Measurements from ENCODE around the gene KCND2. TPM values are rescaled to one million over a fixed set of nuclear protein-coding genes. Genes with fewer than 3 reads are reported as not detected.

Gene KCND2
- total RNA-seq, 1 experiment from 2014 or later = 0.33 TPM

DNA sequence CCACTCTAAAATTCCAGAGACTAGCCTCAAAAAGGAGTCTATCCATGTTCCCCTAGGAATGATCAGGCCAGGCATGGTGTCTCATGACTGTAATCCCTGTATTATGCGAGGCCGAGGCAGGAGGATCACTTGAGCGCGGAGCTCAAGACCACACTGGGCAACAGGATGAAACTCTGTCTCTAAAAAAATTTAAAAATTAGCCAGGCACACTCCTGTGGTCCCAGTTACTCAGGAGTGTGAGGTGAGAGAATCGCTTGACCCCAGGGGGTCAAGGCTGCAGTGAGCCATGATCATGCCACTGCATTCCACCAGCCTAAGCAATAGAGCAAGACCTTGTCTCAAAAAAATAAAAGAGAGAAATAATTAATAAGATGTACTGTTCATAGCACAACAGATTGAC lies 256.8 kb downstream of the KCND2 start:
- Histone ChIP-seq H4K20me1 (ENCODE audit: low read length) (no peaks in the 10 kb centered on the region), H3K4me2 (ENCODE audit: low read length) (no peak overlapping the region), H3K9ac (ENCODE audit: low read length) (no peak overlapping the region), H3K79me2 (ENCODE audit: low read length) (no peaks in the 10 kb centered on the region), H3K4me3 (ENCODE audit: low read length) (no peak overlapping the region), H3K27ac (ENCODE audit: low read length) (no peak overlapping the region), H3K36me3 (ENCODE audit: low read depth, low read length) (no peaks in the 10 kb centered on the region), H3F3A (ENCODE audit: low read length, unreplicated experiment) (no peaks in the 10 kb centered on the region), H3K4me1 (ENCODE audit: insufficient read depth, low read length) (no peaks in the 10 kb centered on the region), H3K27me3 (ENCODE audit: low read length) (no peaks in the 10 kb centered on the region), H3K9me3 (ENCODE audit: low read length) (no peaks in the 10 kb centered on the region), H3K9me2 (replicated peaks; ENCODE audit: low read length) (no peaks in the 10 kb centered on the region), H2AFZ (ENCODE audit: low read length) (no peak overlapping the region)
- ChIA-PET POLR2A (ENCODE audit: unreplicated experiment) (no interaction called here), CTCF (no interaction called here)
- intact Hi-C loops (cut with micrococcal nuclease) = no loop called here
- TF ChIP-seq CTCF (conservative IDR thresholded peaks at IDR 0.05; ENCODE audit: low read depth, low read length) = no peak
- no peak for TF ChIP-seq EZH2 (IDR thresholded peaks at IDR 0.05; ENCODE audit: low read length, unreplicated experiment)
- no peak for TF ChIP-seq EZH2phosphoT487 (IDR thresholded peaks at IDR 0.05; ENCODE audit: borderline replicate concordance, low read length)
- DNase-seq = no peak
- no TSS peak for BruUV-seq (replicated peaks)
- no peak for ATAC-seq

DNA sequence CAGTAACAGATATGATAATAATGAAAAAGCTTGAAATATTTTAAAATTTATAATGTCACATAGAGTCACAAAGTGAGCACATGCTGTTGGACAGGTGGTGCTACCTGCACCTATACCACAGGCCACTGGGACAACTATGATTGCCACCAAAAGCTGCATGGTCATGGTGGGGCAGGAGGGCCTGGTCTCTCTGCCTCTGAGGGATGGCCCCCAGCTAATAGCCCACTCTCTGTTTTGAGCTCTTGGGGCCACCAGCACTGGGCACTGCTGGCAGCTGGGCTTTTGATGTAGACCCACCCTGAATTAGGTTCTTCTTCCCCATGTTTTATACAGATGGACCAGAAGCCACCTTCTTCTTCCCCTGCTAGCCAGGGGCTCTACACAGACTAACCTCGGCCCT lies 265.4 kb downstream of the KCND2 start:
- no peak overlapping the region for H3K4me2 ChIP-seq (ENCODE audit: low read length)
- H3K79me2 ChIP-seq (ENCODE audit: low read length) = no peaks in the 10 kb centered on the region
- H3K4me3 ChIP-seq (ENCODE audit: low read length) = no peak overlapping the region
- no peak for ATAC-seq
- H3K36me3 ChIP-seq (ENCODE audit: low read depth, low read length) = no peaks in the 10 kb centered on the region
- ChIA-PET POLR2A (ENCODE audit: unreplicated experiment) (no interaction called here), CTCF (no interaction called here)
- no peak for DNase-seq
- H3K9me3 ChIP-seq (ENCODE audit: low read length) = no peaks in the 10 kb centered on the region
- no peaks in the 10 kb centered on the region for H4K20me1 ChIP-seq (ENCODE audit: low read length)
- H3K27me3 ChIP-seq (ENCODE audit: low read length) = no peaks in the 10 kb centered on the region
- no TSS peak for BruUV-seq (replicated peaks)
- H3K9ac ChIP-seq (ENCODE audit: low read length) = no peak overlapping the region
- TF ChIP-seq EZH2phosphoT487 (IDR thresholded peaks at IDR 0.05; ENCODE audit: borderline replicate concordance, low read length) (no peak), CTCF (conservative IDR thresholded peaks at IDR 0.05; ENCODE audit: low read depth, low read length) (no peak), EZH2 (IDR thresholded peaks at IDR 0.05; ENCODE audit: low read length, unreplicated experiment) (no peak)
- intact Hi-C loops (cut with micrococcal nuclease) = no loop called here
- no peak overlapping the region for H3K27ac ChIP-seq (ENCODE audit: low read length)
- no peaks in the 10 kb centered on the region for H3K4me1 ChIP-seq (ENCODE audit: insufficient read depth, low read length)
- no peak overlapping the region for H2AFZ ChIP-seq (ENCODE audit: low read length)
- H3K9me2 ChIP-seq (replicated peaks; ENCODE audit: low read length) = no peaks in the 10 kb centered on the region
- no peaks in the 10 kb centered on the region for H3F3A ChIP-seq (ENCODE audit: low read length, unreplicated experiment)

DNA sequence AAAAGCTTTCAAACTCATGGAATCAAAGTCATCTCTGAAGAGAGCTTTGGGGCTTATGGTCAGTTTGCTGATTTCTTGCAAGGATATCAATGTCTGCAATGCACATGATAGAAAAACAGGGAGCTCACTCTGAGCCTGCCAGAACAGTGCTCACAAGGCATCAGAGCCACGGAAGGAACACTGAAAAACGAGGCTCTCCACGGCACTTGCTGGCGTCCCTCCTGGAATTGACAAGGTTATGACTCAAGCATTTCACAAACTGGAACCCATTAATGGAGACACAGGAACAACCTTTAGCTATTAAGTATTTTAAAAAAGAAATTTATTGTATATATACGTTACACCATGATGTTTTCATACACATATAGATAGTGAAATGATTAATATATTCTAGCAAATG lies 266.3 kb downstream of the KCND2 start:
- TF ChIP-seq EZH2phosphoT487 (IDR thresholded peaks at IDR 0.05; ENCODE audit: borderline replicate concordance, low read length) (no peak), CTCF (conservative IDR thresholded peaks at IDR 0.05; ENCODE audit: low read depth, low read length) (no peak), EZH2 (IDR thresholded peaks at IDR 0.05; ENCODE audit: low read length, unreplicated experiment) (no peak)
- Histone ChIP-seq H3K4me1 (ENCODE audit: insufficient read depth, low read length) (no peaks in the 10 kb centered on the region), H3K4me3 (ENCODE audit: low read length) (no peak overlapping the region), H3K36me3 (ENCODE audit: low read depth, low read length) (no peaks in the 10 kb centered on the region), H2AFZ (ENCODE audit: low read length) (no peak overlapping the region), H3K27ac (ENCODE audit: low read length) (no peak overlapping the region), H3K27me3 (ENCODE audit: low read length) (no peaks in the 10 kb centered on the region), H4K20me1 (ENCODE audit: low read length) (no peaks in the 10 kb centered on the region), H3K4me2 (ENCODE audit: low read length) (no peak overlapping the region), H3K9me3 (ENCODE audit: low read length) (no peaks in the 10 kb centered on the region), H3K79me2 (ENCODE audit: low read length) (no peaks in the 10 kb centered on the region), H3K9ac (ENCODE audit: low read length) (no peak overlapping the region), H3F3A (ENCODE audit: low read length, unreplicated experiment) (no peaks in the 10 kb centered on the region), H3K9me2 (replicated peaks; ENCODE audit: low read length) (no peaks in the 10 kb centered on the region)
- BruUV-seq (replicated peaks) = no TSS peak
- ATAC-seq = no peak; the same call in 1 of the 2 replicates
- CTCF ChIA-PET = no interaction called here
- POLR2A ChIA-PET (ENCODE audit: unreplicated experiment) = no interaction called here
- intact Hi-C loops (cut with micrococcal nuclease) = no loop called here
- no peak for DNase-seq

Measured in PC-3 (cell line).